Endodermal cell (in vitro differentiated cells): ENCODE measurements around the gene ATG16L1. TPM values are rescaled to one million over a fixed set of nuclear protein-coding genes. Genes with fewer than 3 reads are reported as not detected.

Experiments
- DNase-seq: peaks from one replicate; pipeline ENCODE4 v3.0.0-alpha.2; 2017
- H3K27ac ChIP-seq: 2 replicates; pipeline ENCODE4 v1.5.1; 2013; ENCODE audit warnings: mild to moderate bottlenecking, low read depth, low read length, moderate library complexity
- H3K27me3 ChIP-seq: 2 replicates; pipeline ENCODE4 v1.6.1; 2013; ENCODE audit warnings: mild to moderate bottlenecking, low read length, moderate library complexity; ENCODE audit not compliant: insufficient read depth, control insufficient read depth, poor library complexity, severe bottlenecking
- H3K36me3 ChIP-seq: 2 replicates; pipeline ENCODE4 v1.7.0; 2013; ENCODE audit warnings: mild to moderate bottlenecking, low read length, moderate library complexity; ENCODE audit not compliant: control insufficient read depth, insufficient read depth
- H3K4me1 ChIP-seq: one replicate; pipeline ENCODE4 v1.7.0; 2013; ENCODE audit warnings: low read length; ENCODE audit not compliant: control insufficient read depth, insufficient read depth
- H3K4me3 ChIP-seq: 2 replicates; pipeline ENCODE4 v1.5.1; 2013; ENCODE audit warnings: mild to moderate bottlenecking, low read length, moderate library complexity
- H3K9ac ChIP-seq: 2 replicates; pipeline ENCODE4 v1.6.1; 2013; ENCODE audit warnings: mild to moderate bottlenecking, low read length, moderate library complexity; ENCODE audit not compliant: poor library complexity, severe bottlenecking; ENCODE audit errors: extremely low read depth
- H3K9me3 ChIP-seq: 2 replicates; pipeline ENCODE4 v1.6.1; 2013; ENCODE audit warnings: mild to moderate bottlenecking, low read length, moderate library complexity; ENCODE audit not compliant: control insufficient read depth
- H3K27ac Mint-ChIP-seq: 2 replicates; pipeline ENCODE4 v1.8.0; 2020; ENCODE audit warnings: mixed read lengths
- H3K27me3 Mint-ChIP-seq: 2 replicates; pipeline ENCODE4 v1.8.0; 2021; ENCODE audit warnings: mild to moderate bottlenecking, mixed read lengths; ENCODE audit not compliant: insufficient read depth
- H3K36me3 Mint-ChIP-seq: 2 replicates; pipeline ENCODE4 v1.8.0; 2020; ENCODE audit warnings: low read depth, mixed read lengths
- H3K4me1 Mint-ChIP-seq: 2 replicates; pipeline ENCODE4 v1.8.0; 2020; ENCODE audit warnings: mixed read lengths
- H3K4me3 Mint-ChIP-seq: 2 replicates; pipeline ENCODE4 v1.8.0; 2020; ENCODE audit warnings: mild to moderate bottlenecking, moderate library complexity, mixed read lengths
- H3K9me3 Mint-ChIP-seq: 2 replicates; pipeline ENCODE4 v1.8.0; 2020; ENCODE audit warnings: mild to moderate bottlenecking, mixed read lengths
- WGBS, 2 experiments: methylation state at CpG; one replicate each; pipeline versions ENCODE4 v1.1.5 to v1.1.7; 2013; ENCODE audit warnings: missing lambda C conversion rate in 2 of 2, mixed read lengths in 1 of 2; ENCODE audit not compliant: insufficient coverage in 1 of 2, insufficient read length in 1 of 2; 5-methylcytosine and 5-hydroxymethylcytosine counted together
- total RNA-seq, 2 donors: library from RNA; stranded (reverse); fragmentation: NEBNext Ultra II Directional in 1 of 2; extraction: Animal tissue kit (Norgen Biotek cat#: 25700) in 1 of 2; gene quantifications; 2 replicates in 1 of 2; 3 replicates in 1 of 2; pipeline ENCODE4 v1.2.1, GENCODE V29; 2021
- TF ChIP-seq, protein P1 (sequence below): fragments of 200-600 bp; sonication (generic); conservative IDR thresholded peaks from 2 replicates; pipeline ENCODE4 v1.5.0; 2021; ENCODE audit warnings: antibody characterized with exemption, mild to moderate bottlenecking

The ATG16L1 gene
- total RNA-seq, 2 donors from 2014 or later, result 29.6 to 31.6 TPM

- H3K27ac ChIP-seq, result no peak overlapping the region
- no peak overlapping the region for H3K4me3 ChIP-seq
- peaks cover 6% of the 10 kb centered on the region for H3K4me1 Mint-ChIP-seq
- DNase-seq, result no peak
- H3K9me3 Mint-ChIP-seq, result no peaks in the 10 kb centered on the region
- no peaks in the 10 kb centered on the region for H3K27me3 ChIP-seq
- H3K9ac ChIP-seq, result no peak overlapping the region
- no peaks in the 10 kb centered on the region for H3K9me3 ChIP-seq
- no peaks in the 10 kb centered on the region for H3K4me1 ChIP-seq
- H3K4me3 Mint-ChIP-seq, result no peak overlapping the region
- peaks cover 86% of the 10 kb centered on the region for H3K36me3 Mint-ChIP-seq
- H3K36me3 ChIP-seq, result peaks cover 95% of the 10 kb centered on the region
- no peaks in the 10 kb centered on the region for H3K27me3 Mint-ChIP-seq
- H3K27ac Mint-ChIP-seq, result no peak overlapping the region
- 100% methylated on average over 1 to 4 of the region's 4 CpGs for WGBS, 2 experiments
- TF ChIP-seq, protein P1, sequence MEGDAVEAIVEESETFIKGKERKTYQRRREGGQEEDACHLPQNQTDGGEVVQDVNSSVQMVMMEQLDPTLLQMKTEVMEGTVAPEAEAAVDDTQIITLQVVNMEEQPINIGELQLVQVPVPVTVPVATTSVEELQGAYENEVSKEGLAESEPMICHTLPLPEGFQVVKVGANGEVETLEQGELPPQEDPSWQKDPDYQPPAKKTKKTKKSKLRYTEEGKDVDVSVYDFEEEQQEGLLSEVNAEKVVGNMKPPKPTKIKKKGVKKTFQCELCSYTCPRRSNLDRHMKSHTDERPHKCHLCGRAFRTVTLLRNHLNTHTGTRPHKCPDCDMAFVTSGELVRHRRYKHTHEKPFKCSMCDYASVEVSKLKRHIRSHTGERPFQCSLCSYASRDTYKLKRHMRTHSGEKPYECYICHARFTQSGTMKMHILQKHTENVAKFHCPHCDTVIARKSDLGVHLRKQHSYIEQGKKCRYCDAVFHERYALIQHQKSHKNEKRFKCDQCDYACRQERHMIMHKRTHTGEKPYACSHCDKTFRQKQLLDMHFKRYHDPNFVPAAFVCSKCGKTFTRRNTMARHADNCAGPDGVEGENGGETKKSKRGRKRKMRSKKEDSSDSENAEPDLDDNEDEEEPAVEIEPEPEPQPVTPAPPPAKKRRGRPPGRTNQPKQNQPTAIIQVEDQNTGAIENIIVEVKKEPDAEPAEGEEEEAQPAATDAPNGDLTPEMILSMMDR, result no peak
Measured at GRCh38 chr2:233266481-233266880, 15.0 kb downstream of the ATG16L1 start.

DNA sequence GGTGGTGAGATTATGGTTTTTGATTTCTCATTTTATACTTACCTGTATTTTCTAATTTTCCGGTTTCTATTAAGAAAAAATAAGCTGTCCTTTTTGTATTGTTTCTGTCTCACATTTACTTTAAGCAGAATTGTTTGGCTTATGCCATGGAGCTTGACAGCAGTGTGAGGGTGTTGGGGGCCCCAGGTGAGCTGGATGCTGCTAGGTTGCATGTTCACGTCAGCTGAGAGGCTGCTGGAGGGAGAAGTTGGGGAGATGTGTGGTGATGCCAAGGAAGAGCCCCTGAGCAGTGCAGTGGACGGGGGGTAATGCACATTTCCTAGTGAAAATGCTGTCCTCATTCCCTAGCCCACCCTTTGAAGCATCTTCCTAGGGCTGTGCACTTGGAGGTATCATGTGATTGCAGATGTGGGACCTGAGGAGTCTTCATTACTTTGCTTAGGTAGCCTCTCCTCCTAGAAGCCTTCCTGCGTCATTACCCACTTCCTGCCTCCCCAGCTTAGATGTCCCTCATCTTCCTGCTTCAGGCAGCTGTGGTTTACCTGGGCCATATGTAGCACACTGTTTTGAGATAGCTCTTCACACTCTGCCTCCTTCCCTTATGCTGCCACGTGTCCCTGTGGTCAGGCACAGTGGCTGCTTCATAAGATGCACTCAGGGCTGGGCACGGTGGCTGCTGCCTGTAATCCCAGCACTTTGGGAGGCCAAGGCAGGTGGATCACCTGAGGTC is 16.2 kb downstream of the ATG16L1 start:
- Histone ChIP-seq H3K27me3 (no peaks in the 10 kb centered on the region), H3K4me1 (no peaks in the 10 kb centered on the region), H3K9ac (no peak overlapping the region), H3K36me3 (peaks cover 97% of the 10 kb centered on the region), H3K27ac (no peak overlapping the region), H3K9me3 (no peaks in the 10 kb centered on the region), H3K4me3 (no peak overlapping the region)
- 84 to 91% methylated on average over 3 to 6 of the region's 6 CpGs for WGBS, 2 experiments
- no peak for DNase-seq
- TF ChIP-seq, protein P1, result no peak
- Mint-ChIP-seq H3K27ac (no peak overlapping the region), H3K36me3 (peaks cover 83% of the 10 kb centered on the region), H3K27me3 (no peaks in the 10 kb centered on the region), H3K9me3 (no peaks in the 10 kb centered on the region), H3K4me3 (no peak overlapping the region), H3K4me1 (peaks cover 6% of the 10 kb centered on the region)

DNA sequence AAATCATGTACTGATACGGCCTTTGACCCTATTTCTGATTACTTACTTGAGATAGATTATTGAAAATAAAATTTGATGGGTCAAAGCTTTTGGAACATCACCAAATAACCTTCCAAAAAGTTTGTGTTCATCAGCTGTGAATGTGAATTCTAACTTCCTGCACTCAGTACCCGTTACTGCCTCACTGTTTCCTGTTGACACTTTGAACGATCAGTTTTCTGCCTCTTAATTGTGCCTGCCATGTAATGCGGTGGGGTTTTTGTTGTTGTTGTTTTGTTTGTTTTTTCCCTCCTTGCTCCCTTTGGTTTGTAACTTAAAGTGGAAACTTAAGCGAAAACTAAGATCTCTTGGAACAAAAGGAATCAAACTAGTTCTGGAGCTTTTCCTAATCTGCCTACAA is 18.9 kb downstream of the ATG16L1 start:
- Histone ChIP-seq H3K4me1 (no peaks in the 10 kb centered on the region), H3K36me3 (peaks cover 97% of the 10 kb centered on the region), H3K4me3 (no peak overlapping the region), H3K9ac (no peak overlapping the region), H3K27ac (no peak overlapping the region), H3K9me3 (no peaks in the 10 kb centered on the region), H3K27me3 (no peaks in the 10 kb centered on the region)
- H3K9me3 Mint-ChIP-seq, result no peaks in the 10 kb centered on the region
- no peaks in the 10 kb centered on the region for H3K27me3 Mint-ChIP-seq
- no peak overlapping the region for H3K4me3 Mint-ChIP-seq
- TF ChIP-seq, protein P1, result no peak
- peaks cover 81% of the 10 kb centered on the region for H3K36me3 Mint-ChIP-seq
- 96 to 100% methylated on average over 1 to 5 of the region's 5 CpGs for WGBS, 2 experiments
- H3K4me1 Mint-ChIP-seq, result peaks cover 4% of the 10 kb centered on the region
- no peak overlapping the region for H3K27ac Mint-ChIP-seq
- no peak for DNase-seq
